DOHH2 (cell line): ENCODE results near the gene KIF18B.

ENCODE experiments used
- EZH2phosphoT487 ChIP-seq: fragments of 200-600 bp; sonication (generic); IDR thresholded peaks from 2 replicates; pipeline ENCODE4 v1.6.1; 2017; ENCODE audit warnings: borderline replicate concordance, mild to moderate bottlenecking, antibody characterized with exemption, low read length, moderate library complexity, mixed read lengths
- TF ChIP-seq, protein P1 (sequence below): fragments of 200-600 bp; sonication (generic); IDR thresholded peaks from one replicate; pipeline ENCODE4 v1.5.1; 2014; ENCODE audit warnings: antibody characterized with exemption, mild to moderate bottlenecking, low read depth, low read length; ENCODE audit not compliant: poor library complexity, severe bottlenecking

DNA sequence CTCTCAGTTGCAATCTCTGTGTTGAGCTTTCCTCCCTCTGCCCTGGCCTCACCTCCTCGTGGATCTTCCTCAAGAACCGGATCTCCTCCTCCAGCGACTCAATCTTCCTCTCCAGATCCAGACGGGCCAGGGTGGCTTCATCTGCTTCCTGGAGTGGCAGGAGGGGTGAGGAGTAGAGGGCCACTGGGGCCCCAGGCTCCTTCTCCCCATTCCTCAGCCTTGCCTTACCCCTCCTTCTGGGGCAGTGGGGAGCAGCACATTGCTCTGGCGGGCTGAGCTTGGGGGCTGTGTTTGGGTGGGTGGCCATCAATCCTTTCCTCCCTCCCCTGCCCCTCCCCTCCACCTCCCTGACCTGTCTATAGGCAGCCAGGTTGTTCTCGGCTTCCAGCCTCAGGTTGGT, 33.9 kb downstream of the KIF18B start:
- TF ChIP-seq, protein P1, sequence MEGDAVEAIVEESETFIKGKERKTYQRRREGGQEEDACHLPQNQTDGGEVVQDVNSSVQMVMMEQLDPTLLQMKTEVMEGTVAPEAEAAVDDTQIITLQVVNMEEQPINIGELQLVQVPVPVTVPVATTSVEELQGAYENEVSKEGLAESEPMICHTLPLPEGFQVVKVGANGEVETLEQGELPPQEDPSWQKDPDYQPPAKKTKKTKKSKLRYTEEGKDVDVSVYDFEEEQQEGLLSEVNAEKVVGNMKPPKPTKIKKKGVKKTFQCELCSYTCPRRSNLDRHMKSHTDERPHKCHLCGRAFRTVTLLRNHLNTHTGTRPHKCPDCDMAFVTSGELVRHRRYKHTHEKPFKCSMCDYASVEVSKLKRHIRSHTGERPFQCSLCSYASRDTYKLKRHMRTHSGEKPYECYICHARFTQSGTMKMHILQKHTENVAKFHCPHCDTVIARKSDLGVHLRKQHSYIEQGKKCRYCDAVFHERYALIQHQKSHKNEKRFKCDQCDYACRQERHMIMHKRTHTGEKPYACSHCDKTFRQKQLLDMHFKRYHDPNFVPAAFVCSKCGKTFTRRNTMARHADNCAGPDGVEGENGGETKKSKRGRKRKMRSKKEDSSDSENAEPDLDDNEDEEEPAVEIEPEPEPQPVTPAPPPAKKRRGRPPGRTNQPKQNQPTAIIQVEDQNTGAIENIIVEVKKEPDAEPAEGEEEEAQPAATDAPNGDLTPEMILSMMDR, result no peak
- no peak for TF ChIP-seq EZH2phosphoT487
